GM21367 (cell line): Measurements from ENCODE around the gene CCDC33.

Experiments
- ATAC-seq: cut with Tn5 transposase; IDR thresholded peaks from one replicate; pipeline ENCODE4 v1.9.1; 2021; ENCODE audit not compliant: unreplicated experiment

Gene CCDC33

GRCh38 chr15:74307827-74308811 lies 72.0 kb downstream of the CCDC33 start:
- no peak for ATAC-seq

GRCh38 chr15:74311734-74312444 lies 75.8 kb downstream of the CCDC33 start:
- ATAC-seq: no peak

- ATAC-seq: no peak
Measured at GRCh38 chr15:74312445-74313007, 76.4 kb downstream of the CCDC33 start.

- ATAC-seq: no peak
Measured at GRCh38 chr15:74313889-74314288, 77.8 kb downstream of the CCDC33 start.

- ATAC-seq: no peak
Measured at GRCh38 chr15:74314795-74315438, 78.8 kb downstream of the CCDC33 start.

- ATAC-seq: no peak
Measured at GRCh38 chr15:74315626-74316025, 79.5 kb downstream of the CCDC33 start.

- no peak for ATAC-seq
Measured at GRCh38 chr15:74316141-74316540, 80.0 kb downstream of the CCDC33 start.

- ATAC-seq: no peak
Measured at GRCh38 chr15:74317820-74318375, 81.8 kb downstream of the CCDC33 start.

- no peak for ATAC-seq
Measured at GRCh38 chr15:74318376-74319137, 82.4 kb downstream of the CCDC33 start.

- ATAC-seq: no peak
Measured at GRCh38 chr15:74319138-74319460, 83.0 kb downstream of the CCDC33 start.

GRCh38 chr15:74319596-74320351 lies 83.6 kb downstream of the CCDC33 start:
- no peak for ATAC-seq

- ATAC-seq: no peak
Measured at GRCh38 chr15:74320352-74321247, 84.5 kb downstream of the CCDC33 start.

GRCh38 chr15:74322558-74323180 lies 86.5 kb downstream of the CCDC33 start:
- no peak for ATAC-seq

GRCh38 chr15:74324714-74325113 lies 88.6 kb downstream of the CCDC33 start:
- no peak for ATAC-seq

GRCh38 chr15:74326746-74327145 lies 90.6 kb downstream of the CCDC33 start:
- no peak for ATAC-seq

- no peak for ATAC-seq
Measured at GRCh38 chr15:74327756-74328155, 91.6 kb downstream of the CCDC33 start.

GRCh38 chr15:74328331-74329056 lies 92.4 kb downstream of the CCDC33 start:
- no peak for ATAC-seq
